HepG2 (cell line): ENCODE results near the gene ZNRD2. TPM values are rescaled to one million over a fixed set of nuclear protein-coding genes. Genes with fewer than 3 reads are reported as not detected.

Experiments used
- CERS6 ChIP-seq: sonication (generic); formaldehyde crosslinking; IDR thresholded peaks from 2 replicates; pipeline ENCODE4 v1.5.0; 2020; ENCODE audit warnings: missing genetic modification reagents
- DMAP1 ChIP-seq: IDR thresholded peaks from 2 replicates; pipeline ENCODE4 v1.6.1; 2016
- ELF3 ChIP-seq: IDR thresholded peaks from 2 replicates; pipeline ENCODE4 v1.6.1; 2016; ENCODE audit warnings: missing genetic modification reagents, missing compliant biosample characterization
- HNF4A ChIP-seq: sonication (generic); formaldehyde crosslinking; IDR thresholded peaks from 2 replicates; pipeline ENCODE4 v1.4.0; 2020; ENCODE audit warnings: missing genetic modification reagents
- KAT2B ChIP-seq: fragments of 150-350 bp; IDR thresholded peaks from 2 replicates; pipeline ENCODE4 v1.6.1; 2014; ENCODE audit warnings: low read depth, low read length, borderline replicate concordance
- MEIS1 ChIP-seq: sonication (generic); formaldehyde crosslinking; IDR thresholded peaks from 2 replicates; pipeline ENCODE4 v1.9.0; 2021; ENCODE audit warnings: mild to moderate bottlenecking, missing genetic modification reagents, moderate library complexity, borderline replicate concordance
- MYPOP ChIP-seq: sonication (generic); formaldehyde crosslinking; IDR thresholded peaks from 2 replicates; pipeline ENCODE4 v1.8.1; 2023; ENCODE audit warnings: mild to moderate bottlenecking, moderate library complexity, missing genetic modification reagents
- RCOR2 ChIP-seq: IDR thresholded peaks from 2 replicates; pipeline ENCODE4 v1.6.1; 2016; ENCODE audit warnings: missing biosample characterization, missing genetic modification reagents
- SIN3A ChIP-seq: IDR thresholded peaks from 2 replicates; pipeline ENCODE4 v1.6.1; 2011; ENCODE audit warnings: low read depth, mild to moderate bottlenecking, control low read depth, low read length, borderline replicate concordance
- SP1 ChIP-seq, 2 experiments: fragments of 450-650 bp in 1 of 2; sonication (generic) in 1 of 2; formaldehyde crosslinking in 1 of 2; IDR thresholded peaks; 2 replicates each; pipeline versions ENCODE4 v1.4.0 to v1.6.1; 2016 to 2020; ENCODE audit warnings: missing genetic modification reagents in 1 of 2
- YEATS2 ChIP-seq: sonication (generic); formaldehyde crosslinking; IDR thresholded peaks from 2 replicates; pipeline ENCODE4 v1.4.0; 2020; ENCODE audit warnings: missing genetic modification reagents, borderline replicate concordance
- ZBTB34 ChIP-seq: sonication (generic); formaldehyde crosslinking; IDR thresholded peaks from 2 replicates; pipeline ENCODE4 v1.8.0; 2022; ENCODE audit warnings: mild to moderate bottlenecking, missing genetic modification reagents
- ZFP37 ChIP-seq: sonication (generic); formaldehyde crosslinking; IDR thresholded peaks from 2 replicates; pipeline ENCODE4 v1.4.0; 2020; ENCODE audit warnings: missing genetic modification reagents, borderline replicate concordance
- ZFP82 ChIP-seq: sonication (generic); formaldehyde crosslinking; IDR thresholded peaks from 2 replicates; pipeline ENCODE4 v1.5.1; 2020; ENCODE audit warnings: mild to moderate bottlenecking, missing genetic modification reagents, borderline replicate concordance
- ZNF124 ChIP-seq: sonication (generic); formaldehyde crosslinking; IDR thresholded peaks from 2 replicates; pipeline ENCODE4 v1.4.0; 2020; ENCODE audit warnings: missing genetic modification reagents
- ZNF205 ChIP-seq: IDR thresholded peaks from 2 replicates; pipeline ENCODE4 v1.6.1; 2018; ENCODE audit warnings: missing biosample characterization, missing genetic modification reagents
- ZNF556 ChIP-seq: sonication (generic); formaldehyde crosslinking; IDR thresholded peaks from 2 replicates; pipeline ENCODE4 v1.4.0; 2020; ENCODE audit warnings: mild to moderate bottlenecking, missing genetic modification reagents, borderline replicate concordance
- ZNF773 ChIP-seq: sonication (generic); formaldehyde crosslinking; IDR thresholded peaks from 2 replicates; pipeline ENCODE4 v1.4.0; 2020; ENCODE audit warnings: missing genetic modification reagents, borderline replicate concordance
- ZNF782 ChIP-seq: sonication (generic); formaldehyde crosslinking; IDR thresholded peaks from 2 replicates; pipeline ENCODE4 v1.4.0; 2020; ENCODE audit warnings: missing genetic modification reagents, mild to moderate bottlenecking, borderline replicate concordance
- ZNF790 ChIP-seq: sonication (generic); formaldehyde crosslinking; IDR thresholded peaks from 2 replicates; pipeline ENCODE4 v1.8.0; 2022; ENCODE audit warnings: missing genetic modification reagents, mild to moderate bottlenecking, borderline replicate concordance
- polyA plus RNA-seq, 8 experiments: library from polyadenylated mRNA; depleted of rRNA in 3 of 8; stranded (reverse) in 7 of 8; unstranded in 1 of 8; fragments of >200 nt; fragmentation: Illumina TruSeq in 4 of 8; extraction: Trizol in 4 of 8; gene quantifications; 2 replicates each; pipeline versions ENCODE4 v1.2.1 to v1.2.3, GENCODE V29; 2011 to 2016; ENCODE audit warnings: low read depth in 4 of 8, missing spikeins in 1 of 8, mixed read lengths in 1 of 8; ENCODE audit not compliant: insufficient read depth in 1 of 8
- total RNA-seq, 5 experiments: library from RNA; depleted of rRNA; stranded (reverse); fragments of >200 nt; fragmentation: Illumina TruSeq; extraction: Trizol; gene quantifications; 2 replicates each; pipeline ENCODE4 v1.2.3, GENCODE V29; 2016; ENCODE audit warnings: low read depth in 1 of 5
- TF ChIP-seq, protein P1 (sequence below): sonication (generic); formaldehyde crosslinking; IDR thresholded peaks from 2 replicates; pipeline ENCODE4 v1.4.0; 2020; ENCODE audit warnings: missing genetic modification reagents
- TF ChIP-seq, protein P2 (sequence below): sonication (generic); formaldehyde crosslinking; conservative IDR thresholded peaks from 2 replicates; pipeline ENCODE4 v1.8.0; 2022; ENCODE audit warnings: mild to moderate bottlenecking, moderate library complexity, missing genetic modification reagents

Gene ZNRD2
- total and polyA plus RNA-seq, 2 of the 13 experiments (the other 11 are each of a cell fraction or from before 2014, with no cell fraction given) = 29.2 to 34.0 TPM

DNA sequence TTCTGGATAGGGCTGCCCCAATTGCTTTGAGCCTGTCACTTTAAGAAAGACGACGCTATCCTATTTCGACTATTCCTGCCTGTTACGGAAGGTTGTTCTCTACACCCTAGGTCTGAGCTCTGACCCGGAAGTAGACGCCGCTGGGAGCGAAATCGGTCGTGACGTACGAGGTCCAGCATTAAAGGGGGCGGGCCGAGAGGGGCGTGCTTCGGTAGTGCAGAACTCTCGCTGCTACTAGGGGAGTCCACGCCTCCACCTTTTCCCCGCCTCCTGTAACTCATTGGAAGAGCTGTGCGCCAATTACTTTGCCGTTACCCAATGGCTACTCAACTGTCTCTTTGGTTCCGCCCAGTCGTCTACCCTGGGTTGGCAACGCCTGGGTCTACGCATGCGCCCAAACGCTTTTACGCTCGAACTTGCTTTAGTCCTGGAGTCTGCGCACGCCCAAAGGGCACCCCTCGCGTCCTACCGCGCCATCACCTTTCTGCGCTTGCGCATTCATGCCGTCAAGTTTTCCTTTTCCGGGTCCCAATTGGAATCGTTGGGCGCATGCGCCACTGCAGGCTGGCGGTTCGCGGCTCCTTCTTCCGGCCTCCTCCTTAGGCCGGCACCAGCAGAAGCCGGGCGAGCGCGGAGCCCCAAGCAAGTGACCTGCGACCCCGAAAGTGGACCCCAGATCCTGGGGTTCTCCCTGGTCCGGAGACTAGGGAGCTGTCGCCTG lies 45.1 kb downstream of the ZNRD2 start, which contains the start of gene PCNX3 (continued):
- TF ChIP-seq MYPOP (CRISPR knock-in tag) (peak; percentile 18; the same call in 1 of the 2 replicates), YEATS2 (CRISPR knock-in tag) (peak; percentile 85; the same call in 1 of the 2 replicates), ZNF205 (CRISPR knock-in tag) (no peak), ZNF782 (CRISPR knock-in tag) (0 out of 2 replicates have a peak, but pooled peaks have one; percentile 17), ZNF790 (no peak), ZBTB34 (CRISPR knock-in tag) (no peak), SP1 (IDR thresholded peaks at IDR 0.05) (peak; percentile 19; the same call in 1 of the 2 replicates), SP1 (CRISPR knock-in tag; IDR thresholded peaks at IDR 0.05) (peak; percentile 76; the same call in 1 of the 2 replicates), RCOR2 (CRISPR knock-in tag) (no peak), CERS6 (CRISPR knock-in tag) (no peak), HNF4A (CRISPR knock-in tag) (peak; percentile 67), ZNF556 (CRISPR knock-in tag) (no peak), ZFP82 (CRISPR knock-in tag) (no peak), ZNF773 (no peak), ZFP37 (CRISPR knock-in tag) (no peak), KAT2B (no peak), ELF3 (peak; percentile 77), MEIS1 (CRISPR knock-in tag) (peak; percentile 73; the same call in 1 of the 2 replicates), SIN3A (0 out of 2 replicates have a peak, but pooled peaks have one; percentile 76), DMAP1 (0 out of 2 replicates have a peak, but pooled peaks have one; percentile 53), ZNF124 (CRISPR knock-in tag) (0 out of 2 replicates have a peak, but pooled peaks have one; percentile 42)
- TF ChIP-seq, protein P1, sequence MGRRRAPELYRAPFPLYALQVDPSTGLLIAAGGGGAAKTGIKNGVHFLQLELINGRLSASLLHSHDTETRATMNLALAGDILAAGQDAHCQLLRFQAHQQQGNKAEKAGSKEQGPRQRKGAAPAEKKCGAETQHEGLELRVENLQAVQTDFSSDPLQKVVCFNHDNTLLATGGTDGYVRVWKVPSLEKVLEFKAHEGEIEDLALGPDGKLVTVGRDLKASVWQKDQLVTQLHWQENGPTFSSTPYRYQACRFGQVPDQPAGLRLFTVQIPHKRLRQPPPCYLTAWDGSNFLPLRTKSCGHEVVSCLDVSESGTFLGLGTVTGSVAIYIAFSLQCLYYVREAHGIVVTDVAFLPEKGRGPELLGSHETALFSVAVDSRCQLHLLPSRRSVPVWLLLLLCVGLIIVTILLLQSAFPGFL = no peak
- TF ChIP-seq, protein P2, sequence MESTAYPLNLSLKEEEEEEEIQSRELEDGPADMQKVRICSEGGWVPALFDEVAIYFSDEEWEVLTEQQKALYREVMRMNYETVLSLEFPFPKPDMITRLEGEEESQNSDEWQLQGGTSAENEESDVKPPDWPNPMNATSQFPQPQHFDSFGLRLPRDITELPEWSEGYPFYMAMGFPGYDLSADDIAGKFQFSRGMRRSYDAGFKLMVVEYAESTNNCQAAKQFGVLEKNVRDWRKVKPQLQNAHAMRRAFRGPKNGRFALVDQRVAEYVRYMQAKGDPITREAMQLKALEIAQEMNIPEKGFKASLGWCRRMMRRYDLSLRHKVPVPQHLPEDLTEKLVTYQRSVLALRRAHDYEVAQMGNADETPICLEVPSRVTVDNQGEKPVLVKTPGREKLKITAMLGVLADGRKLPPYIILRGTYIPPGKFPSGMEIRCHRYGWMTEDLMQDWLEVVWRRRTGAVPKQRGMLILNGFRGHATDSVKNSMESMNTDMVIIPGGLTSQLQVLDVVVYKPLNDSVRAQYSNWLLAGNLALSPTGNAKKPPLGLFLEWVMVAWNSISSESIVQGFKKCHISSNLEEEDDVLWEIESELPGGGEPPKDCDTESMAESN (CRISPR knock-in tag) = no peak; the same call in 1 of the 2 replicates
